Measurements from ENCODE around the gene ATG101. TPM values are rescaled to one million over a fixed set of nuclear protein-coding genes. Genes with fewer than 3 reads are reported as not detected.

Gene ATG101
- total and polyA plus RNA-seq, 2 of the 13 experiments (the other 11 are each of a cell fraction or from before 2014, with no cell fraction given): 58.2 to 67.7 TPM

DNA sequence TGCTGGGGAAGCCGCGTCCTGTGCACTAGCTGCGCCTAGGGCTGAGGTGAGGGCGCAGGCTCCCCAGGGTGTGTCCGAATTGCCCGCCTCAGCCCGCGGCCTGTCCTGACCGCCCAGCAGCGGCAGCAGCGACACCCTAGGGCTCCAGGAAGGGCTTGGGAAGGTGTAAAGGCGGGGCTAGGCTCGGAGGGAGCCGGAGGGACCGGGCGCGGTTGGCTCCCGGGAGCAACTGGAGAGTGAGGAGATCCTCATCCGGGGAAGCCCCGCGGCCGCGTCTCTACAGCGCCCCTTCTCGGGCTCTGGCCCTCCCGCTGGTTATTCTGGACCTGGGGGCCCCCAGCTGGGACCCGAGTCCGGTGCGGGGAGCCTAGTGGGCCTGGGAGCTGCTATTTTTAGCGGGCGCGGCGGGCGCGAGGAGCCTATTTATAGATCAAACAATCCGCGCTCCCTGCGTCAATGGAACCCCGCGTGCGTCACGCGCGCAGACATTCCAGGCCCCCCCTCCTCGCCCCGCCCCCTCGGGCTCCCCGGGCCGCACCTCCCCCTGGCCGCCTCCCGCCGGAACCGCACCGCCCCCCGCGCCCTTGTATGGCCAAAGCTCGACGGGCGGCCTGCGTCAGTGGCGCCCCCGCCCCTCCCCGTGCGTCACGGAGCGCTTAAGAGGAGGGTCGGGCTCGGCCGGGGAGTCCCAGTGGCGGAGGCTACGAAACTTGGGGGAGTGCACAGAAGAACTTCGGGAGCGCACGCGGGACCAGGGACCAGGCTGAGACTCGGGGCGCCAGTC, 18.8 kb upstream of the ATG101 start, which contains the start of gene NR4A1 (continued):
- TF ChIP-seq, protein P1, sequence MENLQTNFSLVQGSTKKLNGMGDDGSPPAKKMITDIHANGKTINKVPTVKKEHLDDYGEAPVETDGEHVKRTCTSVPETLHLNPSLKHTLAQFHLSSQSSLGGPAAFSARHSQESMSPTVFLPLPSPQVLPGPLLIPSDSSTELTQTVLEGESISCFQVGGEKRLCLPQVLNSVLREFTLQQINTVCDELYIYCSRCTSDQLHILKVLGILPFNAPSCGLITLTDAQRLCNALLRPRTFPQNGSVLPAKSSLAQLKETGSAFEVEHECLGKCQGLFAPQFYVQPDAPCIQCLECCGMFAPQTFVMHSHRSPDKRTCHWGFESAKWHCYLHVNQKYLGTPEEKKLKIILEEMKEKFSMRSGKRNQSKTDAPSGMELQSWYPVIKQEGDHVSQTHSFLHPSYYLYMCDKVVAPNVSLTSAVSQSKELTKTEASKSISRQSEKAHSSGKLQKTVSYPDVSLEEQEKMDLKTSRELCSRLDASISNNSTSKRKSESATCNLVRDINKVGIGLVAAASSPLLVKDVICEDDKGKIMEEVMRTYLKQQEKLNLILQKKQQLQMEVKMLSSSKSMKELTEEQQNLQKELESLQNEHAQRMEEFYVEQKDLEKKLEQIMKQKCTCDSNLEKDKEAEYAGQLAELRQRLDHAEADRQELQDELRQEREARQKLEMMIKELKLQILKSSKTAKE (CRISPR knock-in tag; IDR thresholded peaks at IDR 0.05; ENCODE audit: borderline replicate concordance): 0 out of 2 replicates have a peak, but pooled peaks have one; percentile 48
- TF ChIP-seq HNRNPL (IDR thresholded peaks at IDR 0.05; ENCODE audit: low read depth, low read length) (peak; percentile 49; the same call in 1 of the 2 replicates), IRX3 (CRISPR knock-in tag; IDR thresholded peaks at IDR 0.05; ENCODE audit: borderline replicate concordance, low read depth) (no peak), SP140L (CRISPR knock-in tag; IDR thresholded peaks at IDR 0.05; ENCODE audit: borderline replicate concordance) (no peak), HOXA9 (CRISPR knock-in tag; IDR thresholded peaks at IDR 0.05; ENCODE audit: borderline replicate concordance) (no peak), ZNF446 (CRISPR knock-in tag; IDR thresholded peaks at IDR 0.05) (no peak), TBX2 (CRISPR knock-in tag; IDR thresholded peaks at IDR 0.05; ENCODE audit: borderline replicate concordance) (peak; percentile 54), RBFOX2 (IDR thresholded peaks at IDR 0.05; ENCODE audit: low read depth, low read length) (peak; percentile 85), CBX1 (IDR thresholded peaks at IDR 0.05; ENCODE audit: low read depth) (peak; percentile 71), ZNF816 (CRISPR knock-in tag; IDR thresholded peaks at IDR 0.05; ENCODE audit: borderline replicate concordance) (no peak), ZNF3 (CRISPR knock-in tag; IDR thresholded peaks at IDR 0.05) (no peak), SRSF9 (IDR thresholded peaks at IDR 0.05; ENCODE audit: borderline replicate concordance, insufficient read depth, low read depth, low read length, poor library complexity, severe bottlenecking) (no peak), ZNF713 (CRISPR knock-in tag; IDR thresholded peaks at IDR 0.05) (no peak), ZNF724P (CRISPR knock-in tag; IDR thresholded peaks at IDR 0.05; ENCODE audit: borderline replicate concordance) (peak; percentile 84), HBP1 (CRISPR knock-in tag; IDR thresholded peaks at IDR 0.05; ENCODE audit: low read depth) (0 out of 2 replicates have a peak, but pooled peaks have one; percentile 23), FOXO1 (CRISPR knock-in tag; IDR thresholded peaks at IDR 0.05) (peak; percentile 8; the same call in 1 of the 2 replicates)
- TF ChIP-seq, protein P2, sequence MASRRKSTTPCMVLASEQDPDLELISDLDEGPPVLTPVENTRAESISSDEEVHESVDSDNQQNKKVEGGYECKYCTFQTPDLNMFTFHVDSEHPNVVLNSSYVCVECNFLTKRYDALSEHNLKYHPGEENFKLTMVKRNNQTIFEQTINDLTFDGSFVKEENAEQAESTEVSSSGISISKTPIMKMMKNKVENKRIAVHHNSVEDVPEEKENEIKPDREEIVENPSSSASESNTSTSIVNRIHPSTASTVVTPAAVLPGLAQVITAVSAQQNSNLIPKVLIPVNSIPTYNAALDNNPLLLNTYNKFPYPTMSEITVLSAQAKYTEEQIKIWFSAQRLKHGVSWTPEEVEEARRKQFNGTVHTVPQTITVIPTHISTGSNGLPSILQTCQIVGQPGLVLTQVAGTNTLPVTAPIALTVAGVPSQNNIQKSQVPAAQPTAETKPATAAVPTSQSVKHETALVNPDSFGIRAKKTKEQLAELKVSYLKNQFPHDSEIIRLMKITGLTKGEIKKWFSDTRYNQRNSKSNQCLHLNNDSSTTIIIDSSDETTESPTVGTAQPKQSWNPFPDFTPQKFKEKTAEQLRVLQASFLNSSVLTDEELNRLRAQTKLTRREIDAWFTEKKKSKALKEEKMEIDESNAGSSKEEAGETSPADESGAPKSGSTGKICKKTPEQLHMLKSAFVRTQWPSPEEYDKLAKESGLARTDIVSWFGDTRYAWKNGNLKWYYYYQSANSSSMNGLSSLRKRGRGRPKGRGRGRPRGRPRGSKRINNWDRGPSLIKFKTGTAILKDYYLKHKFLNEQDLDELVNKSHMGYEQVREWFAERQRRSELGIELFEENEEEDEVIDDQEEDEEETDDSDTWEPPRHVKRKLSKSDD (CRISPR knock-in tag; IDR thresholded peaks at IDR 0.05; ENCODE audit: low read depth): no peak
- TF ChIP-seq, protein P3, sequence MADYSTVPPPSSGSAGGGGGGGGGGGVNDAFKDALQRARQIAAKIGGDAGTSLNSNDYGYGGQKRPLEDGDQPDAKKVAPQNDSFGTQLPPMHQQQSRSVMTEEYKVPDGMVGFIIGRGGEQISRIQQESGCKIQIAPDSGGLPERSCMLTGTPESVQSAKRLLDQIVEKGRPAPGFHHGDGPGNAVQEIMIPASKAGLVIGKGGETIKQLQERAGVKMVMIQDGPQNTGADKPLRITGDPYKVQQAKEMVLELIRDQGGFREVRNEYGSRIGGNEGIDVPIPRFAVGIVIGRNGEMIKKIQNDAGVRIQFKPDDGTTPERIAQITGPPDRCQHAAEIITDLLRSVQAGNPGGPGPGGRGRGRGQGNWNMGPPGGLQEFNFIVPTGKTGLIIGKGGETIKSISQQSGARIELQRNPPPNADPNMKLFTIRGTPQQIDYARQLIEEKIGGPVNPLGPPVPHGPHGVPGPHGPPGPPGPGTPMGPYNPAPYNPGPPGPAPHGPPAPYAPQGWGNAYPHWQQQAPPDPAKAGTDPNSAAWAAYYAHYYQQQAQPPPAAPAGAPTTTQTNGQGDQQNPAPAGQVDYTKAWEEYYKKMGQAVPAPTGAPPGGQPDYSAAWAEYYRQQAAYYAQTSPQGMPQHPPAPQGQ (CRISPR knock-in tag; IDR thresholded peaks at IDR 0.05; ENCODE audit: borderline replicate concordance): no peak
- TF ChIP-seq, protein P4, sequence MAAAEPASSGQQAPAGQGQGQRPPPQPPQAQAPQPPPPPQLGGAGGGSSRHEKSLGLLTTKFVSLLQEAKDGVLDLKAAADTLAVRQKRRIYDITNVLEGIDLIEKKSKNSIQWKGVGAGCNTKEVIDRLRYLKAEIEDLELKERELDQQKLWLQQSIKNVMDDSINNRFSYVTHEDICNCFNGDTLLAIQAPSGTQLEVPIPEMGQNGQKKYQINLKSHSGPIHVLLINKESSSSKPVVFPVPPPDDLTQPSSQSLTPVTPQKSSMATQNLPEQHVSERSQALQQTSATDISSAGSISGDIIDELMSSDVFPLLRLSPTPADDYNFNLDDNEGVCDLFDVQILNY (CRISPR knock-in tag; conservative IDR thresholded peaks at IDR 0.05): no peak

Data from HepG2 (cell line).